Measurements from ENCODE around the gene MBD3L3.
"Not testable (repeated sequence)": the region's sequence is repeated elsewhere in the genome, so short reads cannot be mapped to it uniquely, and the experiment has no call there.

MBD3L3 gene

GRCh38 chr19:7078008-7078407, 19.5 kb upstream of the MBD3L3 start:
- H3K4me1 ChIP-seq (ENCODE audit: control insufficient read depth, insufficient read depth, low read length), result no peaks in the 10 kb centered on the region
- H3K27me3 ChIP-seq (ENCODE audit: control insufficient read depth, insufficient read depth, low read length), result no peaks in the 10 kb centered on the region
- H3K27ac ChIP-seq (ENCODE audit: low read length), result no peak overlapping the region
- H3K9me3 ChIP-seq (ENCODE audit: control insufficient read depth, insufficient read depth, low read length), result peaks cover 15% of the 10 kb centered on the region
- no peak for DNase-seq (ENCODE audit: low read depth, low spot score)
- no CpG with 5 or more reads among the region's 2 CpGs for WGBS (ENCODE audit: insufficient coverage, insufficient read length)
- H3K4me3 ChIP-seq (ENCODE audit: low read length), result no peak overlapping the region
- peaks cover 53% of the 10 kb centered on the region for H3K36me3 ChIP-seq (ENCODE audit: control insufficient read depth, insufficient read depth, low read length)

- peaks cover 6% of the 10 kb centered on the region for H3K9me3 ChIP-seq (ENCODE audit: control insufficient read depth, insufficient read depth, low read length)
- no CpG with 5 or more reads among the region's 6 CpGs for WGBS (ENCODE audit: insufficient coverage, insufficient read length)
- DNase-seq (ENCODE audit: low read depth, low spot score), result no peak
- no peak overlapping the region for H3K4me3 ChIP-seq (ENCODE audit: low read length)
- H3K4me1 ChIP-seq (ENCODE audit: control insufficient read depth, insufficient read depth, low read length), result no peaks in the 10 kb centered on the region
- H3K27me3 ChIP-seq (ENCODE audit: control insufficient read depth, insufficient read depth, low read length), result no peaks in the 10 kb centered on the region
- H3K36me3 ChIP-seq (ENCODE audit: control insufficient read depth, insufficient read depth, low read length), result peaks cover 39% of the 10 kb centered on the region
- H3K27ac ChIP-seq (ENCODE audit: low read length), result no peak overlapping the region
These were observed 17.7 kb upstream of the MBD3L3 start for GRCh38 chr19:7076151-7076550.

- H3K4me1 ChIP-seq (ENCODE audit: control insufficient read depth, insufficient read depth, low read length), result no peaks in the 10 kb centered on the region
- H3K27ac ChIP-seq (ENCODE audit: low read length), result no peak overlapping the region
- H3K9me3 ChIP-seq (ENCODE audit: control insufficient read depth, insufficient read depth, low read length), result peaks cover 3% of the 10 kb centered on the region; the same call in 1 of the 2 replicates
- H3K36me3 ChIP-seq (ENCODE audit: control insufficient read depth, insufficient read depth, low read length), result peaks cover 27% of the 10 kb centered on the region
- WGBS (ENCODE audit: insufficient coverage, insufficient read length), result no CpG with 5 or more reads among the region's 29 CpGs
- no peaks in the 10 kb centered on the region for H3K27me3 ChIP-seq (ENCODE audit: control insufficient read depth, insufficient read depth, low read length)
- H3K4me3 ChIP-seq (ENCODE audit: low read length), result no peak overlapping the region
- no peak for DNase-seq (ENCODE audit: low read depth, low spot score)
These were observed 16.3 kb upstream of the MBD3L3 start for GRCh38 chr19:7074705-7075282.

- H3K4me3 ChIP-seq (ENCODE audit: low read length), result no peak overlapping the region
- no peaks in the 10 kb centered on the region for H3K4me1 ChIP-seq (ENCODE audit: control insufficient read depth, insufficient read depth, low read length)
- peaks cover 3% of the 10 kb centered on the region; the same call in 1 of the 2 replicates for H3K9me3 ChIP-seq (ENCODE audit: control insufficient read depth, insufficient read depth, low read length)
- DNase-seq (ENCODE audit: low read depth, low spot score), result no peak
- peaks cover 22% of the 10 kb centered on the region for H3K36me3 ChIP-seq (ENCODE audit: control insufficient read depth, insufficient read depth, low read length)
- H3K27ac ChIP-seq (ENCODE audit: low read length), result no peak overlapping the region
- no peaks in the 10 kb centered on the region for H3K27me3 ChIP-seq (ENCODE audit: control insufficient read depth, insufficient read depth, low read length)
- 100% methylated on average over 1 of the region's 6 CpGs for WGBS (ENCODE audit: insufficient coverage, insufficient read length)
These were observed 14.1 kb upstream of the MBD3L3 start for GRCh38 chr19:7072541-7072940.

- no CpG with 5 or more reads among the region's 12 CpGs for WGBS (ENCODE audit: insufficient coverage, insufficient read length)
- no peaks in the 10 kb centered on the region for H3K9me3 ChIP-seq (ENCODE audit: control insufficient read depth, insufficient read depth, low read length)
- H3K27me3 ChIP-seq (ENCODE audit: control insufficient read depth, insufficient read depth, low read length), result no peaks in the 10 kb centered on the region
- no peak overlapping the region for H3K27ac ChIP-seq (ENCODE audit: low read length)
- no peak for DNase-seq (ENCODE audit: low read depth, low spot score)
- H3K4me3 ChIP-seq (ENCODE audit: low read length), result peak overlapping the region; percentile 79
- peaks cover 6% of the 10 kb centered on the region for H3K36me3 ChIP-seq (ENCODE audit: control insufficient read depth, insufficient read depth, low read length)
- H3K4me1 ChIP-seq (ENCODE audit: control insufficient read depth, insufficient read depth, low read length), result no peaks in the 10 kb centered on the region
These were observed 11.4 kb upstream of the MBD3L3 start for GRCh38 chr19:7069904-7070226.

GRCh38 chr19:7069042-7069903, 10.8 kb upstream of the MBD3L3 start, which contains the start of gene ZNF557:
Gene ZNF557, plus strand, starts transcription at chr19:7069703. Its CDS starts 5,372 bp downstream, at chr19:7075075.
- Histone ChIP-seq H3K4me3 (ENCODE audit: low read length) (peak within 1 kb of the TSS; percentile 79), H3K27ac (ENCODE audit: low read length) (no peak within 1 kb of the TSS), H3K9me3 (ENCODE audit: control insufficient read depth, insufficient read depth, low read length) (no peaks in the 10 kb centered on the region), H3K4me1 (ENCODE audit: control insufficient read depth, insufficient read depth, low read length) (no peaks in the 10 kb centered on the region), H3K36me3 (ENCODE audit: control insufficient read depth, insufficient read depth, low read length) (peaks cover 2% of the 10 kb centered on the region; the same call in 1 of the 2 replicates), H3K27me3 (ENCODE audit: control insufficient read depth, insufficient read depth, low read length) (no peaks in the 10 kb centered on the region)
- WGBS (ENCODE audit: insufficient coverage, insufficient read length), result no CpG with 5 or more reads among the region's 56 CpGs
- peak; percentile 82 for DNase-seq (ENCODE audit: low read depth, low spot score)

- no peak for DNase-seq (ENCODE audit: low read depth, low spot score)
- no CpG with 5 or more reads among the region's 6 CpGs for WGBS (ENCODE audit: insufficient coverage, insufficient read length)
- peaks cover 2% of the 10 kb centered on the region; the same call in 1 of the 2 replicates for H3K36me3 ChIP-seq (ENCODE audit: control insufficient read depth, insufficient read depth, low read length)
- H3K4me3 ChIP-seq (ENCODE audit: low read length), result no peak overlapping the region
- H3K27ac ChIP-seq (ENCODE audit: low read length), result no peak overlapping the region
- H3K4me1 ChIP-seq (ENCODE audit: control insufficient read depth, insufficient read depth, low read length), result no peaks in the 10 kb centered on the region
- no peaks in the 10 kb centered on the region for H3K27me3 ChIP-seq (ENCODE audit: control insufficient read depth, insufficient read depth, low read length)
- no peaks in the 10 kb centered on the region; the same call in 1 of the 2 replicates for H3K9me3 ChIP-seq (ENCODE audit: control insufficient read depth, insufficient read depth, low read length)
These were observed 10.1 kb upstream of the MBD3L3 start for GRCh38 chr19:7068599-7068998.

GRCh38 chr19:7067716-7068115, 9.2 kb upstream of the MBD3L3 start:
- H3K4me1 ChIP-seq (ENCODE audit: control insufficient read depth, insufficient read depth, low read length), result no peaks in the 10 kb centered on the region
- H3K9me3 ChIP-seq (ENCODE audit: control insufficient read depth, insufficient read depth, low read length), result no peaks in the 10 kb centered on the region; the same call in 1 of the 2 replicates
- H3K27ac ChIP-seq (ENCODE audit: low read length), result no peak overlapping the region
- no peaks in the 10 kb centered on the region for H3K36me3 ChIP-seq (ENCODE audit: control insufficient read depth, insufficient read depth, low read length)
- WGBS (ENCODE audit: insufficient coverage, insufficient read length), result no CpG with 5 or more reads among the region's 2 CpGs
- H3K27me3 ChIP-seq (ENCODE audit: control insufficient read depth, insufficient read depth, low read length), result no peaks in the 10 kb centered on the region
- no peak overlapping the region for H3K4me3 ChIP-seq (ENCODE audit: low read length)
- DNase-seq (ENCODE audit: low read depth, low spot score), result no peak

- H3K27ac ChIP-seq (ENCODE audit: low read length); DNase-seq (ENCODE audit: low read depth, low spot score); H3K27me3 ChIP-seq (ENCODE audit: control insufficient read depth, insufficient read depth, low read length); H3K4me3 ChIP-seq (ENCODE audit: low read length); H3K4me1 ChIP-seq (ENCODE audit: control insufficient read depth, insufficient read depth, low read length); H3K9me3 ChIP-seq (ENCODE audit: control insufficient read depth, insufficient read depth, low read length); H3K36me3 ChIP-seq (ENCODE audit: control insufficient read depth, insufficient read depth, low read length): not testable (repeated sequence)
- no CpG with 5 or more reads among the region's 13 CpGs for WGBS (ENCODE audit: insufficient coverage, insufficient read length)
These were observed 8.6 kb upstream of the MBD3L3 start for GRCh38 chr19:7067122-7067521.

GRCh38 chr19:7063764-7064418, 5.4 kb upstream of the MBD3L3 start:
- Histone ChIP-seq H3K4me3 (ENCODE audit: low read length) (no peak overlapping the region), H3K27ac (ENCODE audit: low read length) (no peak overlapping the region), H3K36me3 (ENCODE audit: control insufficient read depth, insufficient read depth, low read length) (no peaks in the 10 kb centered on the region), H3K4me1 (ENCODE audit: control insufficient read depth, insufficient read depth, low read length) (no peaks in the 10 kb centered on the region), H3K27me3 (ENCODE audit: control insufficient read depth, insufficient read depth, low read length) (no peaks in the 10 kb centered on the region), H3K9me3 (ENCODE audit: control insufficient read depth, insufficient read depth, low read length) (no peaks in the 10 kb centered on the region; the same call in 1 of the 2 replicates)
- no peak for DNase-seq (ENCODE audit: low read depth, low spot score)
- no CpG with 5 or more reads among the region's 9 CpGs for WGBS (ENCODE audit: insufficient coverage, insufficient read length)

All from iPS DF 6.9 (cell line).